ENCODE measurements around the gene TRABD2B.

DNA sequence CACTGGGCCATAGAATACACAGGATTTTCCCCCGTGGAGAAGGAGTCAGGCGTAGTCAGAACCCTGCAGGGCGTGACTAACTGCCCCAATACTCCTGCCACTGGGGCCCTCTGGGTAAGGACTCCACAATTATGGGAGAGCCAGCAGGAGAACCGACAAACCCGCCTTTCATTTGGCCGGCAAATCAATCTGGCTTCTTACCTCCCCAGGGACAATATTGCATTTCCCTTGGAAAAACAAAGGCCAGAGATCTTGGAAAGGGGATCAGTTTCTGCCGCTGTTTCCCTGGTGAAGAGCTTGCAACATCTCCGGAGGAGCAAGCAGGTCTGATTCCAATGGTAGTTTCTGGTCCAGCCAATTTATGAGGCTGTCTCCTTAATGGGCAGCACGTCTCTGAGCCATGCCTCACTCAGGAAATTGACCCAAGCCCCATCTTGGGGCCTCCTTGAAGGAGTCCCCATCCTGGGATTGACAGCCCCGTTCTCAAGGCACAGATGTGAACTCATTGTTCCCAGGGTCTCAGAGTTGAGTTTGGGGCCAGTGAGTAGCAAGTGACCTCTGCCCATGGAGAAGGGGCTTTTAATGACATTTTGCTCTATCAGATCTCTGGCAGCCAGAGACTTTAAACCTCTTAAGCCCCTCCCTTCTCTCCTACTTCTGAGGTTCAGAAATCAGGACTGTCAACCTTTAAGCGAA, 4.3 kb downstream of the TRABD2B start:
- TF ChIP-seq, protein P1, sequence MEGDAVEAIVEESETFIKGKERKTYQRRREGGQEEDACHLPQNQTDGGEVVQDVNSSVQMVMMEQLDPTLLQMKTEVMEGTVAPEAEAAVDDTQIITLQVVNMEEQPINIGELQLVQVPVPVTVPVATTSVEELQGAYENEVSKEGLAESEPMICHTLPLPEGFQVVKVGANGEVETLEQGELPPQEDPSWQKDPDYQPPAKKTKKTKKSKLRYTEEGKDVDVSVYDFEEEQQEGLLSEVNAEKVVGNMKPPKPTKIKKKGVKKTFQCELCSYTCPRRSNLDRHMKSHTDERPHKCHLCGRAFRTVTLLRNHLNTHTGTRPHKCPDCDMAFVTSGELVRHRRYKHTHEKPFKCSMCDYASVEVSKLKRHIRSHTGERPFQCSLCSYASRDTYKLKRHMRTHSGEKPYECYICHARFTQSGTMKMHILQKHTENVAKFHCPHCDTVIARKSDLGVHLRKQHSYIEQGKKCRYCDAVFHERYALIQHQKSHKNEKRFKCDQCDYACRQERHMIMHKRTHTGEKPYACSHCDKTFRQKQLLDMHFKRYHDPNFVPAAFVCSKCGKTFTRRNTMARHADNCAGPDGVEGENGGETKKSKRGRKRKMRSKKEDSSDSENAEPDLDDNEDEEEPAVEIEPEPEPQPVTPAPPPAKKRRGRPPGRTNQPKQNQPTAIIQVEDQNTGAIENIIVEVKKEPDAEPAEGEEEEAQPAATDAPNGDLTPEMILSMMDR (IDR thresholded peaks at IDR 0.05 in 4 of 5, conservative IDR thresholded peaks at IDR 0.05 in 1 of 5): no peak
- no peak for TF ChIP-seq POLR2A (IDR thresholded peaks at IDR 0.05)
